Stromal cell of bone marrow (primary cell): ENCODE measurements around the gene NINJ2.
A peak's percentile ranks its signal among the peaks of the same experiment; 100 is the strongest.

Experiments used
- DNase-seq: peaks from one replicate; pipeline ENCODE4 v3.0.0-alpha.2; 2012; ENCODE audit warnings: low read depth

Gene NINJ2

DNA sequence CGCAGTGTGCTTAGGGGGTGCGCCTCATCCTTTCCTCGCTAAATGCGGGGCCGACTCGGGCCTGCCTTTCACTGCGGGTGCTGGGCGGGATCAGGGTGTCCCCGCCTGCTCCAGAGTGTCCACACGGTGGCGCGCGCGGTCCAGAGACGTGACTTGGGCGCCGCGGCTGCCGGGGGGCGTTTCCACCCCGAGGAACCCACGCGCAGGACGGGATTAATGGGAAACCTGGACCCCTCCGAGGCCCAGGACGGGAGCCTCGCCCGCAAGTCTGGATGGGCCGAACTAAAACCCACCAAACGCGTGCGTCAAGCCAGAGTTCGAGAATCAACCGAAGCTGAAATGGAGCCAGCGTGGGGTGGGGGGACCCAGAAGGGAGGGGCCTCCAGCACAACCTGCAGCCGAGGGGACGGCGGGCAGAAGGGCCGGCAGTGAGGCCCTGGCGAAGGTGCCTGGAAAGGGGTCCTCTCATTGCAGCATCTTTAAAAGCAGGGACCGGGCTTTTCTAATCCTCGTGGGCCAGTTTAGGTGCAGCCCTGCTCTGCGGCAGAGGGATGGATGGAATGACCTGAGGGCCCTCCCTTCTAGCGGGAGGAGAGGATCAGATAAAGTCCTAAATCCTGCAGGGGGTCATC is 93.3 kb downstream of the NINJ2 start:
- peak; percentile 69 for DNase-seq

DNA sequence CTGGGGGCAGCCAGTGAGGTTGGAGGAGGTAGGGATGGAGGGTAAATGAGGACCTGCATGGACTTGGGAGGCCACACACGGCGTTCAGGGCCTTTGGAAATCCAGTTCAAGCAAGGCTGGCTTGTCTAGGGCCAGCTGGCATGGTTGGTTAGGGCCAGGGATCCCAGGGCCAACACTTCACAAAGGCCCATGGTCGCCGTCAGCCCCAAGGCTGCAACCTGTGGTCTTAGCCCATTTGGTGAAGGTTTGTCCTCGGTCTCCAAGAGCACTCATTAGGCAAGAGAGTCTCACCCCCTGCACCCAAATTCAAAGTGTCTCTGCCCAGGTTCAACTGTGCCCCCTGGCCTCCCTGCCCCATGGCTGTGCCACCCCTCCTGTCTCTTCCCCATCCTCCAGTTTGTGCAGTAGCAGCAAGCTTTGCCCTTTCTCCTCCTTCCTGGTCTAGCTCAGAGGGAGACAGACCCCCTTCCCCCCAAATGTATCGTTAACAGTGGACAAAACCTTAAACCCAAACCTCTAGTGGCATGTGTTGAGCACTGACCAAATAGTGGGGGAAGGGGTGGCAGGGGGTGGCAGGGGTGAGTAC is 94.1 kb downstream of the NINJ2 start:
- DNase-seq: no peak

DNA sequence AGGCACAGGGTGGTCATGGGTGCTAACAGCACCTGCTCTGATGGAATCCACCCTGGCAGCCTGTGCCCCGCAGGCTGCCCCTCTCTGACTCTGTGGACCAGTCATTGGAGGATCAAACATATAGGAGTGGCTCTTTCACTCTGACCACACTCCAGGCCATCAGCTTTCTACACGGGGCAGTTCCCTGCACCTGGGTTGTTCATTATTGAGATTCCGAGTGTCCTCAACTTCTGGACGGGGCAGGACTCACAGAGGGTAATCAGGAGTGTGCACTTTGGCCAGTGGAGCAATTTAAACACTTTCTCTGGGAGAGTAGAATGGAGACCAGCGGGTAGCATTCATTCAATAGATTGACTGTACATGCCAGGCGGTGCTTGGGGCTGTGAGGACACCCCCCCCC is 94.8 kb downstream of the NINJ2 start:
- no peak for DNase-seq

DNA sequence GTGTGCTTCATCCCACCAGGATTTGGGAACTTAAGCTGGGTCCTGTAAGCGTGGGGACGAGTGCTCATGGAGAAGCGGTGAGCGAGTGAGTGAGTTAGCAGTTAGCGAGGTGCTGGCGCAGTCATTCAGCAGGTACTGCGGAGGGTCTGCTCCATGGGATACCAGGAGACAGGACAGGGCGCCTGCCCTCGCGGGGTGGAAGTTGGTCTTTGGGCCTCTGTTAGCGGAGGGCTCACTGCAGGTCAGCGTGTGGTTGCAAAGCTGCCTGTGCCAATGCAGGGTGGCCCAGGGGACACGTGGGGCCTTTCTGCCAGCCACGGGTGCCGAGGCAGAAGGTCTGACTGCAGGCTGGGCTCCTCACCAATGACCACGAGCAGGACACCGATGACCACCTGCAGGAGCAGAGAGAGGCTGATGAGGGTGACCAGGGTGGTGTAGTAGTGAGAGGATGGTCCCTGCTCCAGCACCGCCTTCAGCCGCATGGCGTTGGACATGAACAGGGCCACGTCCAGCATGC is 97.6 kb downstream of the NINJ2 start:
- DNase-seq: no peak

DNA sequence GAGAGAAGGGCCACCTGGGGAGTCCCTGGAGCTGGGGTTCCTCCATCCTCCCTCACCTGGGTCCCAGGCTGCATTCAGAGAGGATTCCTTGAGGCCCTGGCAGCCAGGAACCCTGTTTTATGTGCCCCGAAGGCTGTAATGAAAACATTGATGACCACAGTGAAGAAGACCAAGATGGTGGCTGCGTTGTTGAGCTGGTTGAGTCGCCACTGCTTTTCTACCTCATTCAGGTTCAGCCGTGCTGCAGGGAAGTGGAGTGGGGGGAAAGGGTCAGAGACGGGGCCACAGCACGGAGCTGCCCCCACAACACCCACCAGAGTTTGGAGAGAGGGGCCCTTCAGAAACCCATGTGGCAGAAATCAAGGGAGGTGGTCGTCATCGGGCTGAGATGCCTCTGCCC is 98.1 kb downstream of the NINJ2 start:
- DNase-seq: no peak

DNA sequence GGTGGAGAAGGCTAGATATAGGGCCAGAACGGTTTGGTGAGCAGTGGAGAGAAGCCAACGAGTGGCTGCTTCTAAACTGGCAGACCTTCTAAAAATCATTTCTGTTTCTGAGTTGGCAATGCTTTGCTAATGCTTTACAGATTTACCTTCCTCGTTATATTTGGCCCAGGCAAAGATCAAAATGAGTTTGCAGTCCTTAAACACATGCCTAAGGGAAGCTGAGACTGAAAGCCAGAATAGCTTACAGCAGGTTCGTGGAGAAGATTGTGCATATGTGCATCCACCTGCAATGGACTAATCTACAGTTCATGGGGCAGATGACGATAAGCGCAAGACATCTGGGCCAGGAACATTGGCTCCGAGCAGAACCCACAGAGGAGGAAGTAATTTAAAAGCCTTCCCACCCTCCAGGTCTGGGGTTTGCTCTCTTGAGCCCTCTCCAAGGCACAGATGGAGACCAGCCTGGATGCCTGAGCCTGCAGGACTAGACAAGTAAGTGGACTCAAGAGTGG is 99.4 kb downstream of the NINJ2 start:
- no peak for DNase-seq

DNA sequence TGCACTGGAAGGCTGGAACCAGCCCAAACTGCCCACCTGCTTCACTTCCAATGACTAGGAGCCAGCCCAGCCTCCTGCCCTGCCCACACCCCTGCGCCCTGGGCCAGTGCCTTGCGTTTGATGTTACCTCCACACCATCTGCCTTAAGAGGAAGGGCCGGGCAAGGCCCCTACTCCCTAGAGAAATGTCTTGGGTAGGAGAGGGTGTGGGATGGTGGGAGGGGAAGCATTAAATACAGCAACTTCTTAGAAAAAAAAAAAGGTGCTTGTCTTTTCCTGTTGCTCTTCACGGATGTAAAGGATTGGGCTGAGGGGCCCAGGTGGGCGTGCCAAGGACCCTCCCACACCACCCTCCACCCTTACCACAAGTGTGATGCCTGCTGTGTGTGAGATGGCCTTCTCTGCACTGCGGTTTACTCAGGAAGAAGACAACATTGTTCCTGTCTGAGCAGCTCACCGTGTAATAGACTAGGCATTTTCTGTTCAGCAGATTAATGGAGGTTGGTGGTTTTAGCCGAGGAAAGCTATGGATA is 99.9 kb downstream of the NINJ2 start:
- DNase-seq: no peak

DNA sequence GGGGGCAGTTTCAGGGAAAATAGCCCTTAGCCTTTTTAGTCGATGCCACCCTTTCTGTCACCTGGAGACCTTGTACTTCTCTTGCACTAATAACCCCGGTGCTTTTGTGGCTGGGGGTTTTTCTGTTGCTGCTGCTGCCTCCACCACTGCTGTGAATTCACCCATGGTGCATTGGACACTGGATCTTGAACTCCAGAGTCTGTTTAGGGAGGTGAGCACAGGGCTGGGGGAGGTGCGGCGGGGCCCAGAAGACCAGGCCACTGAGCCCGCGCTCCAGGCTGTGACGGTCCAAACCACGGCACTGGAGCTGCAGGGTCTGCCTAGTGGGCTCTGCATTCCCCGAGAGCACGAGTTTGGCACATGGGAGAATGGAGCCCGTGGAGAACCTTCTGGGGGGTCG is 100.6 kb downstream of the NINJ2 start:
- DNase-seq: no peak

DNA sequence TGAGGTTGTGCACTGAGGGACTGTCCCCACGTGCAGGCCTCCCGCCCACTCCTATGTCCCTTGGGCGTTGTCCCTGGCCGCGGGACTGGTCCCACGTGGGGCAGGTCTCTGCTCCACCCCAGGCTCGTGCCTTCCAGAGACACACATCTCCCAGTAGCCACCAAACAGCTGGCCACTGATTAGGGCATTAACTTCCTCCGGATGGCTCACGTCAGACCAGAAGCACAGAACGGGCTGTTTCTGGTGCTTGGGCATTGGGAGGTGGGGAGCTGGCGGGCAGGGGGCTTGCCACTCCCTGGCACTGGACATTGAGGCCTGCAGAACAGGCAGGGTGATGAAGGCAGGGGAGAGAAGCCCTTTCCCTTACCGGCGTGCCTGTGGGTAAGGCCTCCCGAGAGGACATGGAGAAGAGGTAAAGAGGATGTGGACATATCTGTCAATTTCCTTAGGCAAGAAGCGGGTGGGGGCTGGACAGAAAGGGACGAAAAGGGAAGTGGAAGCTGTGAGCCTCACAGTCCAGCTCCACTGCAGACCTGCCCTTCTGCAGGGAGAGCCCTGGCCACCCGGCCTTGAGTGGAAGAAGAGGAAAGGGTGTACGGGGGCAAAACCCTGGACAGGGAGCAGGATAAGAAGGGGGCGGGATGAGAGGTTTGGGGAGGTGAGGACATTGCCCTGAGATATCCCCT is 101.2 kb downstream of the NINJ2 start:
- DNase-seq: no peak

DNA sequence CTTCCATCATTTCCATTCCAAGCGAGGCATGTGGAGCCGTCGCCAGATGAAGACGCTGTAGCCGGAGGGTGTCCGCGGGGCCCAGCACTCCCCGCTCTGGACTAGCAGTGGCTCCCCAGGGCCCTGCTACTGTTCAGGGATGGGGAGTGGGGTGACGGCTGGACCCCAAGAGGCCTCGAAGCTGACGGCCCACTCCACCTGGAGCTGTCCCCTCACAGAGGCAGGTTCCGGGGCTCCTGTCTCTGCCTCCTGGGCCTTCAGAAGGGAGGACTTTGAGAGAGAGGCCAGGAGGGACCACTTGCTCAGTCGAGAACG is 101.9 kb downstream of the NINJ2 start:
- DNase-seq: no peak

DNA sequence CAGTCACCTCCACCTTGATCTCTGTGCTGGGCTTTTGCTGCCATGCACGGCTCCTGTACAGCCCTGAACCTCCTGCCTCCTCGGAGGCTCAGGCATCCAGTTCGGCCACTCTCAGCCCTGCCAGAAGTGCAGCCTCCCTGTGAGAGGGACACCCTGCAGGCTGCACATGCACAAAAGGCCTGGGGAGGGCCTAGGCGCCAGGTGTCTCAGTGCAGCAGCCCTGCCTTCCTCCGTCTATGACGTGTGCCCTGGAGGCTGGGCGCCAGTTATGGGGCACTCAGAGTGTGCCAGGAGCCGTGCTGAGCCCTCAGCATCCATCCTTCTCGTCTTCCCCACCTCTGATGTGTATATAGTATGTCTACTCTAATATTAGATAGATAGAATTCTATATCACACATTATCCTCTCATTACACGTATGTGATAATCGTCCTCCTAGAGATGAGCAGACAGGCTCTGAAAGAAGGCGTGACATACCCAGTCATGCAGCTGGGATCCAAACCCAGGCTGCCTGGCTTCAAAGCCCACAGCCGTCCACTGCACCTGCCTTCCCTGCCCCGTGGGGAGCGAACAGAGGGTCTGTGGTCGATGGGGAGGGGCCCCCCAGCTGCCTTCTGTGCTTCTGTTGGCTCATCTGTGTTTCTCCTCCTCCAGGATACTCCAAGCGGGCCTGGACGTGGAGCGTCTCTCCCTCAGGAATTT is 102.4 kb downstream of the NINJ2 start:
- DNase-seq: no peak

DNA sequence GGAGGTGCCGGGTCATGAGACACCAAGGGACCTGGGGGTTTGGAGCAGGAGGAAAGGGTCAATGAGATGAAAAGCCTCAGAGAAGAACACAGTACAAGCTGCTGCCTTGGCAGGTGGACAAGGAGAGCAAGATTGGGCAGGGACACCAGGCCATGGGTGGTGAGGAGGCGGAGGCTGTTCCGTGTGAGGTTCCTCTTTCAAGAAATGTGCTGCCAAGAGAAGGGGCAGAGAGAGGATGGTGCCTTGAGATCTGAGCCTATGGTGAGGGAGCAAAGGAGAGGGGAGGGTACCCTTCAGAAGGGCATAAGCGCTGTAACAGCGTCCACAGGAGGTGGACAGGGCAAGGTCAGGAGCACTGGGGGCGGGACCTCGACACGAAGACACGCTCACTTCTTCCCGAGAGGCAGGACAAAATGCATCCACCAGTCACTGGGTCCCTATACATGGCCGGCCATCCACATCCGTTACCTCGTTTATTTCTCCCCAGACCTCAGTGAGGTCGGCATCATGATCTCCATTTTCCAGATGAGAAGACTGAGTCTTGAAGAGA is 103.3 kb downstream of the NINJ2 start:
- DNase-seq: no peak

DNA sequence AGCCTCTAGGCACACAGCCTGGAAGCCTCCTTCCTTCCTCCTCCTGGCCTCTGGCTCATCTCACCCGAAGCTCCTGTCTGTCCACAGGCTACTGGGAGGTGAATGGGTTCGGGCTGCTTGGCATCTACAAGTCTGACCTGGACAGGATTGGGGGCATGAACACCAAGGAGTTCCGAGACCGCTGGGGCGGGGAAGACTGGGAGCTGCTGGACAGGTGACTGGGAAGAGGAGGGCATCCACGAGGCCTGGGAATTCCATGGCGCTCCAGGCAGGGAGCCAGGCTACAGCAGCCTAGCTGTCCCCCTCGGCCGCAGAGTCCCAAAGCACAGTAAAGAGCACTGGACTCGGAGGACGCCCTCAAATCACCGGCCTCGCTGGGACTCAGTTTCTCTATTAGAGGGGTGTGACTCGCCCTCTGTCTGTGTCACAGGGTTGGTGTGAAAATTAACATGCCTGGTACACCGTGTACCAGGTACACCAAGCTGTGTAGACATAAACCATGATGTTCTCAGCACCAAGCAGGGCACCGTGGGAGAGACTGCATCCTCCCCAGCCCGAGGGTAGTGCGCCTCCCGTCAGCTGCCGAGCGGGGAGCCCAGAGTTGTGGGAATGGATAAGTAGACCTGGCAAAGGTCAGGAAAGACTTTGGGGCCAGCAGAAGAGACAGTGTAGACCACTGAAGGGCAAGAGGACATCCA is 103.9 kb downstream of the NINJ2 start:
- DNase-seq: no peak

DNA sequence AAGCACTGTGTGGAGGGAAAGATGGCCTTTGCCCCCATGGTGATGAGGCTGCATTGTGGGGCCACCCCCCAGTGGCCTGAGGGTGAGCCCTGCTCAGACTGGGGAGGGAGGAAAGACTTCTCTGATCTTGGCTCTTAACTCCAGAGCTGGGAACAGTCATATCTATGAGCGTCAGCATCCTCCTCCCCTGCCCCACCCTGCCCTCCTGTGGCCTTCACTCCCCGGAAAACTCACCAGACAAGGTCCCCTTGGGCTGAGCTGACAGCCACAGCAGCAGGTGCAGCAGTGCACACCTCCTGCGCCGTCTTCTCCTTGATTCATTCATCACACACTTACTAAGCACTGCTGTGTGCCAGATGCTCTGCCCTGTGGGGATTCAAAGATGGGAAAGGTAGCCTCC is 104.7 kb downstream of the NINJ2 start:
- no peak for DNase-seq

DNA sequence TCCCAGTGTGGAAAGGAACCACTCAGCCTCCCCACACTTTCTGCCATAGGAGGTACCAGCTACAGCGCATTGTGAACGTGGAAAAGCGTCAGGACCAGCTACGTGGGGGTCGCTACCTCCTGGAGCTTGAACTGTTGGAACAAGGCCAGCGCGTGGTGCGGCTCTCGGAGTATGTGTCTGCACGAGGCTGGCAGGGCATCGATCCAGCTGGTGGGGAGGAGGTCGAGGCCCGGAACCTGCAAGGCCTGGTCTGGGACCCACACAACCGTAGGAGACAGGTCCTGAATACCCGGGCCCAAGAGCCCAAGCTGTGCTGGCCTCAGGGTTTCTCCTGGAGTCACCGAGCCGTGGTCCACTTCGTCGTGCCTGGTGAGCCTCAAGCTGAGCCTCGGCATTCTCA is 106.7 kb downstream of the NINJ2 start:
- DNase-seq: no peak

DNA sequence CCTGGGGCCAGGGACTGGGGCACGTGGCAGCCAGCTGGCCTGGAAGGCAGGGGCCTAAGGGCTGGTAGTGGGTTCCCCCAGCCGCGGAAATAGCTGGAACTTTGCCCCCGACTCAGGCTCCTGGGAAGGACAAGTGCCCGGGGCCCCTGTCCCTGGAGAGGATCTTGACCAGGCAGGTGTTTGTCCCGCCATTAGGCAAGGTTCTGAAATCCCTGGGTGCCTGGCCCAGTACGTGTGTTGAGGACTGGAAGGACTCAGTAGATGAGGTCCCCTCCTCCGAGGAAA is 109.3 kb downstream of the NINJ2 start:
- no peak for DNase-seq

DNA sequence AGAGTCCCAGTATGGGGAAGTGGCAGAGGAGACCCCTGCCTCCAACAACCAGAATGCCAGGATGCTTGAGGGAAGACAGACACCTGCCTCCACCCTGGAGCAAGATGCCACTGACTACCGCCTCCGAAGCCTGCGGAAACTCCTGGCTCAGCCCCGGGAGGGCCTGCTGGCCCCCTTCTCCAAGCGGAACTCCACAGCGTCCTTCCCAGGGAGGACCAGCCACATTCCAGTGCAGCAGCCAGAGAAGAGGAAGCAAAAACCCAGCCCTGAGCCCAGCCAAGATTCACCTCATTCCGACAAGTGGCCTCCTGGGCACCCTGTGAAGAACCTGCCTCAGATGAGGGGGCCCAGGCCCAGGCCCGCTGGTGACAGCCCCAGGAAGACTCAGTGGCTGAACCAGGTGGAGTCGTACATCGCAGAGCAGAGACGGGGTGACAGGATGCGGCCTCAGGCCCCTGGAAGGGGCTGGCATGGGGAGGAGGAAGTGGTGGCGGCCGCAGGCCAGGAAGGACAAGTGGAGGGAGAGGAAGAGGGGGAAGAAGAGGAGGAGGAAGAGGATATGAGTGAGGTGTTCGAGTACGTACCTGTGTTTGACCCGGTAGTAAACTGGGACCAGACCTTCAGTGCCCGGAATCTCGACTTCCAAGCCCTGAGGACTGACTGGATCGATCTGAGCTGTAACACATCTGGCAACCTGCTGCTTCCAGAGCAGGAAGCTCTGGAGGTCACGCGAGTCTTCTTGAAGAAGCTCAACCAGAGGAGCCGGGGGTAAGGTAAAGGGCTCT is 109.8 kb downstream of the NINJ2 start:
- DNase-seq: no peak

DNA sequence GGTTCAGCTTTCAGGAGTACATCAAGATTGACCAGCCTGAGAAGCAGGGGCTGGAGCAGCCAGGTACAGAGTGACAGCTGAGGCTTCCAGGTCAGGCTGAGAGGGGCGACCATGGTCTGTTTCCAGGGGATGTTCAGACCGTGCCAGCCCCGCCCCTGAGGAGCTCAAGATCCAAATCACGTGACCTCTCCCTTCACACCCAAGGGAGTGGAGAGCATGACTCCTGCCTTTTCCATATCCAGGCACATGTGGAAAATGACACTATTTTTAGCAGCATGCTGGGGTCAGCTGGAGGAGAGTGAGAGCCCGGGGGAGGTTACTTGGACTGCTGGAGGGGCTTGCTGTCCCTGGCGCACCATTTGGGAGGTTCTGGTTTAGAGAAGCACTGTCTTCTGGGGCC is 110.8 kb downstream of the NINJ2 start:
- DNase-seq: no peak

DNA sequence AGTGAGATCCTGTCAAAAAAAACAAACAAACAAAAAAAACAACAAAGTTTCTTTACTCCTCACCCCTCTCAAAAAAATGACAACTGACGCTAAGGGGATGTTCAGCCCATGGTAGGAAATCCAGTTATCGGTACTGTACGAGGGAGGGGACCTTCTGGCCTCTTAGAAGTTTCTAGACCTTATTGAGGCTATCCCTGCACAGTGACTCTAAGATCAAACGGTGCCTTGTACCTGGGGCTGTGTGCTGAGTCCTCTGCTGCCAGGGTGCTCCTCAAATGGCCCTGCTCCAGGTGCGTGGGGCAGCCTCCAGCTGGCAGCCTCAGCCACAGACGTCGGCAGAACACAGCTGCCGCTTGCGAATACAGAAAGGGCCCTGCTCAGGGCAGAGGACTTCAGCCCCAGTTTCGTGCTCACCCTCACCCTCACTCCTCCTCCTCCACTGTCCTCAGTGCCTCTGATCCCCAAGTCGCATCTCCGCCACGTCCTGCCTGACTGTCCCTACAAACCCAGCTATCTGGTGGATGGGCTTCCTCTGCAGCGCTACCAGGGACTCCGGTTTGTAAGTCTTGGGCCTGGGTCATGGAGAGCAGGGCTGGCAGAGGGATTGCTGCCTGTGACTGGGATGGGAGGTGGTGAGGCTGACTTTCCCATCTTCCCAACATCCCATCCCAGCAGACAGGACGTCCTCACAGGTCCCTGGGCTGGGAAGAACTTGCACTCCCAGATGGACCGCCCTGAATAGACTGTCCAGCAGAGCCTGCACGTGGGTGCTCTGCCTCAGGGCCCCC is 112.6 kb downstream of the NINJ2 start:
- no peak for DNase-seq

DNA sequence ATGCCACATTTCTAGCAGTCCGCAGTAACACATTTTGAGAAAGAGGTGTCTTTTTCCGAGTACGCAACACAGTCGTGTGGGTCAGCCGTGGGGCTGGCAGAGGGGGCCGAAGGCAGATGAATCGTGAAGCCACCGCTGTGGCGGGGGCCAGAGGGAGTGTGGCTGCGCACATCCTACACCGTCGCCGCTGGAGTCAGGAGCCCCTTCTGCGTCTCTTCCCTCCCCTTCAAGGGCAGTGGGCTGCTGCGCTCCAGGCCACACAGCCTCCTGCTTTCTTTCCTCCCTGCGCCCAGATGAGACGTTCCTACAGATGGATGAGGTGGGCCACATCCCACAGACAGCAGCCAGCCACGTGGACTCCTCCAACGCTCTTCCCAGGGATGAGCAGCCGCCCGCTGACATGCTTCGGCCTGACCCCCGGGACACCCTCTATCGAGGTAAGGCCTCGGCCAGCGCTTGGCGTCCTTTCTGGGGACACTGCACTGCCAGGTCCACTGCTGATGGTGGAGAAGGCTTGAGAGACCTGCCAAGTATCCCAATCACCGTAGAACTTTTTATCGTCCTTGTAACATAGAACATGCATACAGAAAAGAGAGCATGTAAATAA is 113.7 kb downstream of the NINJ2 start:
- DNase-seq: no peak
